ENCODE results near the gene XPO6. TPM values are rescaled to one million over a fixed set of nuclear protein-coding genes. Genes with fewer than 3 reads are reported as not detected.

Gene XPO6
- total RNA-seq, 1 experiment from 2014 or later: 124 TPM

- Histone ChIP-seq H3K4ac (ENCODE audit: low read depth, low read length) (no peak overlapping the region), H4K91ac (ENCODE audit: insufficient read length, low read depth, low read length) (no peak overlapping the region), H3T11ph (ENCODE audit: low read length) (no peak overlapping the region), H3K9ac (ENCODE audit: extremely low read depth, insufficient read length, low read length) (no peak overlapping the region), H3K9me3 (ENCODE audit: control insufficient read depth, low read depth, low read length) (no peaks in the 10 kb centered on the region), H3K18ac (ENCODE audit: insufficient read length, low read depth, low read length) (no peak overlapping the region), H3K27ac (ENCODE audit: insufficient read length, low read depth, low read length) (no peak overlapping the region), H2BK15ac (ENCODE audit: low read depth, low read length) (no peak overlapping the region), H4K20me1 (ENCODE audit: control insufficient read depth, insufficient read depth, insufficient read length) (no peaks in the 10 kb centered on the region), H2BK20ac (ENCODE audit: low read depth, low read length, poor library complexity, severe bottlenecking) (no peak overlapping the region), H3K56ac (ENCODE audit: insufficient read length, low read depth, low read length) (no peak overlapping the region), H3K79me1 (ENCODE audit: insufficient read depth, low read depth, low read length, poor library complexity, severe bottlenecking) (no peaks in the 10 kb centered on the region), H3K4me2 (ENCODE audit: insufficient read depth, insufficient read length, low read length) (no peak overlapping the region), H3K4me1 (ENCODE audit: insufficient read depth, low read length) (no peaks in the 10 kb centered on the region), H3K23ac (ENCODE audit: insufficient read length, low read depth, low read length) (no peak overlapping the region), H4K8ac (replicated peaks; ENCODE audit: insufficient read length, low read depth, low read length) (no peak overlapping the region), H4K5ac (ENCODE audit: insufficient read length, low read depth, low read length) (no peak overlapping the region), H2BK12ac (ENCODE audit: insufficient read length, low read depth, low read length) (no peak overlapping the region), H2AK5ac (ENCODE audit: insufficient read length, low read length) (no peak overlapping the region), H3K23me2 (ENCODE audit: insufficient read length, low read depth, low read length, poor library complexity, severe bottlenecking) (no peaks in the 10 kb centered on the region), H2AFZ (ENCODE audit: low read length) (no peak overlapping the region), H2BK120ac (ENCODE audit: low read depth, low read length, poor library complexity, severe bottlenecking) (no peak overlapping the region), H2BK5ac (ENCODE audit: insufficient read length, low read length) (no peak overlapping the region), H3K27me3 (ENCODE audit: insufficient read depth, low read length) (no peaks in the 10 kb centered on the region), H3K14ac (ENCODE audit: insufficient read depth, low read length) (no peak overlapping the region), H3K79me2 (ENCODE audit: insufficient read depth, low read length) (no peaks in the 10 kb centered on the region)
- DNase-seq: no peak
- Mint-ChIP-seq H3K27me3 (ENCODE audit: low read depth) (peaks cover 14% of the 10 kb centered on the region), H3K36me3 (ENCODE audit: insufficient read depth in 1 of 3, low read depth in 3 of 3) (0 out of 7 replicates have a peak, but pooled peaks cover 0 to 4% (median 0%) of the 10 kb centered on the region in 3 experiments), H3K4me3 (no peak overlapping the region), H3K27ac (no peak overlapping the region; a peak in 1 of 7 replicates), H3K4me1 (no peaks in the 10 kb centered on the region; a peak in 1 of 4 replicates), H3K9me3 (peaks cover 4 to 6% of the 10 kb centered on the region in 2 experiments; a peak in 4 of 5 replicates)
- no peak for TF ChIP-seq CTCF (conservative IDR thresholded peaks at IDR 0.05)
- no CpG with 5 or more reads among the region's 8 CpGs for WGBS (ENCODE audit: extremely low coverage, insufficient read length, low lambda C conversion rate)
Measured at GRCh38 chr16:28052274-28053128, 159.3 kb downstream of the XPO6 start.

Data from H9 (cell line).